AG04450 (cell line): ENCODE results near the gene SORBS2. TPM values are rescaled to one million over a fixed set of nuclear protein-coding genes. Genes with fewer than 3 reads are reported as not detected.

Source experiments
- CTCF ChIA-PET: fragments of 300-600, 350-600 bp; formaldehyde crosslinking; extraction: SDS; loops from one replicate; lab custom pipeline; 2022; ENCODE audit warnings: antibody characterized with exemption, inconsistent platforms; lab: Charles Lee
- POLR2A ChIA-PET: fragments of 350-600 bp; formaldehyde crosslinking; extraction: SDS; loops from one replicate; lab custom pipeline; 2021; ENCODE audit warnings: antibody characterized with exemption, inconsistent platforms; lab: Yijun Ruan, JAX
- DNase-seq: peaks from one replicate; pipeline ENCODE4 v3.0.0-alpha.2; 2011; ENCODE audit warnings: low read depth, low spot score
- H3K27ac ChIP-seq: one replicate; pipeline ENCODE4 v1.5.1; 2012; ENCODE audit warnings: low read depth, low read length, control low read depth
- H3K27me3 ChIP-seq: one replicate; pipeline ENCODE4 v1.6.0; 2012; ENCODE audit warnings: low read length; ENCODE audit not compliant: control insufficient read depth, insufficient read depth
- H3K4me3 ChIP-seq: 2 replicates; pipeline ENCODE4 v1.5.1; 2011; ENCODE audit warnings: mild to moderate bottlenecking, low read depth, low read length, control low read depth
- H3K9me3 ChIP-seq: 2 replicates; pipeline ENCODE4 v1.5.1; 2012; ENCODE audit warnings: low read length; ENCODE audit not compliant: control insufficient read depth, insufficient read depth
- CTCF ChIP-seq: IDR thresholded peaks from 2 replicates; pipeline ENCODE4 v1.5.1; 2011; ENCODE audit warnings: low read depth, low read length, control low read depth, inconsistent platforms
- polyA plus RNA-seq: library from polyadenylated mRNA; depleted of rRNA; stranded (reverse); fragments of >200 nt; gene quantifications from 2 replicates; pipeline ENCODE4 v1.2.3, GENCODE V29; 2011

The SORBS2 gene
- polyA plus RNA-seq, 1 experiment, result not detected

GRCh38 chr4:185693548-185694215 lies 118.3 kb downstream of the SORBS2 start:
- no peak for DNase-seq
- Histone ChIP-seq H3K9me3 (no peaks in the 10 kb centered on the region), H3K4me3 (no peak overlapping the region), H3K27me3 (no peaks in the 10 kb centered on the region), H3K27ac (no peak overlapping the region)
- CTCF ChIA-PET, result no interaction called here
- POLR2A ChIA-PET, result no interaction called here
- TF ChIP-seq CTCF, result no peak

- DNase-seq, result no peak
- no peaks in the 10 kb centered on the region for H3K9me3 ChIP-seq
- H3K27me3 ChIP-seq, result no peaks in the 10 kb centered on the region
- ChIA-PET CTCF (no interaction called here), POLR2A (no interaction called here)
- H3K4me3 ChIP-seq, result no peak overlapping the region
- no peak for TF ChIP-seq CTCF
- no peak overlapping the region for H3K27ac ChIP-seq
Observed at GRCh38 chr4:185689407-185689806, 122.6 kb downstream of the SORBS2 start.

GRCh38 chr4:185685804-185686203 lies 126.2 kb downstream of the SORBS2 start:
- DNase-seq, result no peak
- CTCF ChIA-PET, result no interaction called here
- H3K9me3 ChIP-seq, result no peaks in the 10 kb centered on the region
- H3K27me3 ChIP-seq, result no peaks in the 10 kb centered on the region
- no peak overlapping the region for H3K4me3 ChIP-seq
- no peak overlapping the region for H3K27ac ChIP-seq
- POLR2A ChIA-PET, result no interaction called here
- no peak for TF ChIP-seq CTCF

GRCh38 chr4:185683896-185684295 lies 128.1 kb downstream of the SORBS2 start:
- ChIA-PET POLR2A (no interaction called here), CTCF (no interaction called here)
- TF ChIP-seq CTCF, result no peak
- H3K27ac ChIP-seq, result no peak overlapping the region
- no peak for DNase-seq
- no peaks in the 10 kb centered on the region for H3K27me3 ChIP-seq
- H3K9me3 ChIP-seq, result no peaks in the 10 kb centered on the region
- H3K4me3 ChIP-seq, result no peak overlapping the region

- Histone ChIP-seq H3K4me3 (no peak overlapping the region), H3K9me3 (no peaks in the 10 kb centered on the region), H3K27ac (no peak overlapping the region), H3K27me3 (no peaks in the 10 kb centered on the region)
- ChIA-PET POLR2A (no interaction called here), CTCF (no interaction called here)
- TF ChIP-seq CTCF, result no peak
- no peak for DNase-seq
Observed at GRCh38 chr4:185683222-185683621, 128.8 kb downstream of the SORBS2 start.
